Measurements from ENCODE around the gene SAE1.

SAE1 gene

GRCh38 chr19:47107202-47107952 is 23.3 kb upstream of the SAE1 start:
- no peak for DNase-seq

GRCh38 chr19:47107953-47108746 is 22.5 kb upstream of the SAE1 start:
- no peak for DNase-seq

- no peak for DNase-seq
These were observed 21.5 kb upstream of the SAE1 start for GRCh38 chr19:47109177-47109540.

GRCh38 chr19:47109541-47110375 is 20.9 kb upstream of the SAE1 start:
- DNase-seq = no peak

- DNase-seq = no peak
These were observed 20.1 kb upstream of the SAE1 start for GRCh38 chr19:47110521-47111005.

- no peak for DNase-seq
These were observed 19.5 kb upstream of the SAE1 start for GRCh38 chr19:47111006-47111621.

- no peak for DNase-seq
These were observed 18.9 kb upstream of the SAE1 start for GRCh38 chr19:47111682-47112165.

- no peak for DNase-seq
These were observed 18.3 kb upstream of the SAE1 start for GRCh38 chr19:47112166-47112996.

- peak; percentile 57 for DNase-seq
These were observed 17.4 kb upstream of the SAE1 start, which contains the start of gene ZC3H4 for GRCh38 chr19:47112997-47113849. Gene ZC3H4 (minus strand): TSS chr19:47113776. CDS start chr19:47112584, 1,192 bp downstream.

- DNase-seq = no peak
These were observed 16.6 kb upstream of the SAE1 start for GRCh38 chr19:47113850-47114651.

- no peak for DNase-seq
These were observed 10.1 kb upstream of the SAE1 start for GRCh38 chr19:47120470-47121067.

- no peak for DNase-seq
These were observed 8.0 kb upstream of the SAE1 start for GRCh38 chr19:47122359-47123335.

GRCh38 chr19:47123406-47123805 is 7.2 kb upstream of the SAE1 start:
- DNase-seq = no peak

- no peak for DNase-seq
These were observed 5.5 kb upstream of the SAE1 start for GRCh38 chr19:47124937-47125668.

GRCh38 chr19:47125669-47125938 is 5.0 kb upstream of the SAE1 start:
- DNase-seq = no peak

GRCh38 chr19:47129579-47129978 is 1.1 kb upstream of the SAE1 start:
- no peak for DNase-seq

- no peak for DNase-seq
These were observed 481 bp upstream of the SAE1 start for GRCh38 chr19:47130120-47130588.

Measured in 8988T (cell line).